Parietal lobe (tissue), 1 donor: ENCODE results near the gene HAVCR2. TPM values are rescaled to one million over a fixed set of nuclear protein-coding genes. Genes with fewer than 3 reads are reported as not detected.

ENCODE experiments used
- total RNA-seq: library from RNA; depleted of rRNA; stranded (reverse); fragments of >200 nt; gene quantifications from one replicate; pipeline ENCODE4 v1.2.3, GENCODE V29; 2014

Gene HAVCR2
- total RNA-seq = 5.0 TPM

GRCh38 chr5:157108976-157109375 lies at the start of gene HAVCR2:
Gene HAVCR2, minus strand, starts transcription at chr5:157109044. Its CDS starts 61 bp downstream, at chr5:157108983.

GRCh38 chr5:157142317-157143126 lies 33.7 kb upstream of the HAVCR2 start, which contains the start of gene MED7:
Gene MED7, minus strand, starts transcription at chr5:157142865. Its CDS starts 3,434 bp downstream, at chr5:157139431.

GRCh38 chr5:157059093-157059539 lies 49.7 kb downstream of the HAVCR2 start, which contains the start of gene HAVCR1:
Gene HAVCR1, minus strand, starts transcription at chr5:157059116. Its CDS starts 1,173 bp downstream, at chr5:157057943.

Other genes starting within 250 kb of the HAVCR2 start
- gene TIMD4, start 145.8 kb downstream of the HAVCR2 start, total RNA-seq = not detected
- 0.94 TPM for gene HAVCR1, start 49.9 kb downstream of the HAVCR2 start, total RNA-seq
- 32.2 TPM for gene MED7, start 33.8 kb upstream of the HAVCR2 start, total RNA-seq
- gene GARIN3, start 57.2 kb upstream of the HAVCR2 start, total RNA-seq = not detected
- not detected for gene ITK, start 71.8 kb upstream of the HAVCR2 start, total RNA-seq
- 186 TPM for gene CYFIP2, start 157.1 kb upstream of the HAVCR2 start, total RNA-seq